ENCODE measurements around the gene CRYL1.

The CRYL1 gene, protein sequence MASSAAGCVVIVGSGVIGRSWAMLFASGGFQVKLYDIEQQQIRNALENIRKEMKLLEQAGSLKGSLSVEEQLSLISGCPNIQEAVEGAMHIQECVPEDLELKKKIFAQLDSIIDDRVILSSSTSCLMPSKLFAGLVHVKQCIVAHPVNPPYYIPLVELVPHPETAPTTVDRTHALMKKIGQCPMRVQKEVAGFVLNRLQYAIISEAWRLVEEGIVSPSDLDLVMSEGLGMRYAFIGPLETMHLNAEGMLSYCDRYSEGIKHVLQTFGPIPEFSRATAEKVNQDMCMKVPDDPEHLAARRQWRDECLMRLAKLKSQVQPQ

GRCh38 chr13:20525601-20526544 lies at the start of gene CRYL1:
Gene CRYL1 (minus strand): TSS chr13:20525857. CDS start chr13:20525794, 63 bp downstream.
- peak; percentile 83 for DNase-seq (ENCODE audit: low spot score)

DNA sequence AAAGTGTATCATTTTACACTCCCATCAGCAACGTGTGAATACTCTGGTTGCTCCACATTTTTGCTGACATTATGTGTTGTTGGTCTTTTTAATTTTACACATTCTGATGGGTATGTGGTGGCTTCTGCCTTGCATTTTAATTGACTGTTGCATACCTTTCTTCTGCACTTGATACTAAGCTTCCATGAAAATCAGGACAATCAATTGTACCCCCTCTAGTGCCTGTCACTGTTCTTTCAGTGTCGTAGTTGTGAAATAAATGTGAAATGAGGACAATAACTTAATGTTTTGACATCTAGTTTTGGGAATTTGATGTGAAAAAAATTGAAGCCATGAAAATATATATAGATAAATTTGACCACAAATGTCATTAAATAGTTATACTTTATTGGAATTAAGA lies 48.0 kb upstream of the CRYL1 start:
- DNase-seq (ENCODE audit: low spot score): no peak

- DNase-seq (ENCODE audit: low spot score): no peak
These were observed 47.5 kb upstream of the CRYL1 start for GRCh38 chr13:20573186-20573585.

- no peak for DNase-seq (ENCODE audit: low spot score)
These were observed 46.0 kb upstream of the CRYL1 start for GRCh38 chr13:20571676-20572075.

GRCh38 chr13:20570517-20570916 lies 44.9 kb upstream of the CRYL1 start:
- no peak for DNase-seq (ENCODE audit: low spot score)

DNA sequence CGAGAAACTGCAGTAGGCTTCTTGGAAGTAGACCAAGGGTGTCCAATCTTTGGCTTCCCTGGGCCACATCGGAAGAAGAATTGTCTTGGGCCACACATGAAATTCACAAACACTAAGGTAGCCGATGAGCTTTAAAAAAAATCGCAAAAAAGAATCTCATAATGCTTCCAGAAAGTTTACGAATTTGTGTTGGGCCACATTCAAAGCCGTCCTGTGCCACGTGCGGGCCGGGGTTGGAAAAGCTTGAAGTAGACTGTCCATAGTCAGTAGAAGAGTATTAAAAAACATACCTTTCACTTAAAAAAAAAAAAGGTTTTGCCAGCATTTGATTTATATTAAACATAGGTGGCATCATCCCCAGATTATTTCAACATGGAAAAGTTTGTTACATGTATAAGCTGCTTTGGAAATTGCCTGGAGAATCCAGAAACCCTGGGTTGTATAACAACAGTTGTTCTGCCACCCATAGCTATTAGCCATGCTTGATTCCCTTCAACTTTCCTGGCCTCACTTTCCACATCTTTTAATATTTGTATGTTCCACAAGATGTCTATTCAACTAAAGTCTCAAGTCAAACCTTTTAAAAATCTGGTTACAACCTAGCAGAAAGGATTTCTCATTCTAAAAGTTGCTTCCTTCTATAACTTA lies 42.3 kb upstream of the CRYL1 start:
- no peak for DNase-seq (ENCODE audit: low spot score)

DNA sequence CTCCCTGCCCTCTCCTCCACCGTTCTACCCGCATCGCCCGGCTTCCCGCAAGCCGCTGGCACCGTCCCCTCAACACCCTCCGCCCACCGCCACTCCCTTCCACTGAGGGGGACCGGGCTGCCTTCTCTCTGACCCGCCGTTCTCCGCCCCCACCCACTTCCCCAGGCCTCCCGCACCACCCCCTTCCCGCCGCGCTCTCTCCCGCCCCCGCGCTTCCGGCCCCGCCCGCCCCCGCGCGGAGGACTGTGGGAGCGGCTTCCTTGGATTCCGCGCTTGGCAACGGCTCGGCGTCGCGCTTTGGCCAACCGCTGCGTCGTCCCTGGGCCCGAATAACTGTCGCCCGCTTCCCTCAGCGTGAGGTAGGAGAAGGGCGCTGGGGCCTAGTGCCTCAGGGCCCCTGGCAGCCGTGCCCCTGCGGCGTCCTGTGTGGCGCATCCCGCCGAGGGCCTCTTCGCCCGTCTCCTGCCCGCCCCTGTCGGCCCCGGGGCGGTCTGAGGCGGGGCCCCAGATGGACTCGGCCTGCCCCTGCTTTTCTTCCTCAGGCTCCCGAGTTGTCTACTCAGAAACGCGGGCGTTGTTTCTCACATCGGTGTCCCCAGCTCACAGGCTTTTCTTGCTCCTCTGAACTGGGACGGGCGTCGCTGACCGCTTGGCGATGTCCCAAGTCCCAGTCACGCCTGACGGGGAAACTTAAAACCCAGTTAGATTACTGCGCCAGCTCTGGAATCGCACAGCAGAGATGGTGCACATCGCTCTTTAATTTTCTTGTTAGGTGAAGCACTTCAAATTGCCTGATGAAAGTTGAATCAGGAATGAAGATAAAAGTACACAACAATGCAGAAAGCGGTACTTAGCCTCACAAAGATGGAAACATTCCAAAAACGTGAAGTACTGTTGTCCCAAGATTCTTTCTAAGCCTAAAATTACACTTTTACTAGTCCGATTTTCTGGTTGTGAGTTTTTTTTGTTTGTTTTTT lies 41.5 kb upstream of the CRYL1 start, which contains the start of gene IFT88:
Gene IFT88 (plus strand): TSS at position 260 of the 977 bp plus-strand sequence. CDS start 7,229 bp downstream, outside the sequence.
- DNase-seq (ENCODE audit: low spot score): peak; percentile 89

DNA sequence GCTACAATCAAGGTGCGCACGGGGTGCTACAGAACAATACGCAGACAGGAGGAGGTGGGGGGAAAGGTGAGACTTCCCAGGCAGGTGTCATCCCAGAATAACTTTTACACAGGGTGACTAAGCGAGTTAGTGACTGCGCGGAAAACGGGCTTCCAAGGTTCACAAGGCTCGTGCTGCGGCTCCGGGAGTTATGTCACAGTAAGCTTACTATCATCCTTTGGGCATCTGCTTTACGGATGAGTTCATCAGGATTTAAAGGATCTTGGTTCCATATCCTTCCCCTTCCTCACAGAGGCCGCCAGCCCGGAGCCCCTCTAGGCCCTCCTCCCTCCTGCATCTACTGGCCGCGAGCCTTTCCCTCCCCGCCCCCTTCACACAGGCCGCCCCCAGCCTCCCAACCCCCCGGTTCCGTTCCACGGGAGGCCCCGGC lies 40.8 kb upstream of the CRYL1 start:
- no peak for DNase-seq (ENCODE audit: low spot score)

GRCh38 chr13:20565115-20565736 lies 39.6 kb upstream of the CRYL1 start:
- DNase-seq (ENCODE audit: low spot score): no peak

DNA sequence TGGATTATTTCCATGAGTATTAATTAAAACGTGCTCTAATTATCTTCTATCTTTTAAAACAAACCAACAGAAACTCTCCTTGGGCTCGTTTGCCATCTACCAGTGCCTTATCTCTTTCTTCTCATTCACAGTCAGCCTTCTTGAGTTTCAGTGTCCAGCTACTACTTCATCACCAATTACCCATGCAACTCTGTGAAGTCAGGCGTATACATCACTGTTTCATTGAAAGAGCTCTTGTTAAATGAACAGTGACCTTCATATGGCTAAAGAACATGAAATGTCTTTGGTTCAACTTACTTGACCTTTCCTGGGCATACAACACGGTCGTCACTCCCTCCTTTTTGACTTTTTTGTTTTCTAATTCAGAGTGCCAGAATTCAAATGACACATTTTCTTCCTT lies 36.1 kb upstream of the CRYL1 start:
- DNase-seq (ENCODE audit: low spot score): no peak

- no peak for DNase-seq (ENCODE audit: low spot score)
These were observed 34.2 kb upstream of the CRYL1 start for GRCh38 chr13:20559659-20560356.

DNA sequence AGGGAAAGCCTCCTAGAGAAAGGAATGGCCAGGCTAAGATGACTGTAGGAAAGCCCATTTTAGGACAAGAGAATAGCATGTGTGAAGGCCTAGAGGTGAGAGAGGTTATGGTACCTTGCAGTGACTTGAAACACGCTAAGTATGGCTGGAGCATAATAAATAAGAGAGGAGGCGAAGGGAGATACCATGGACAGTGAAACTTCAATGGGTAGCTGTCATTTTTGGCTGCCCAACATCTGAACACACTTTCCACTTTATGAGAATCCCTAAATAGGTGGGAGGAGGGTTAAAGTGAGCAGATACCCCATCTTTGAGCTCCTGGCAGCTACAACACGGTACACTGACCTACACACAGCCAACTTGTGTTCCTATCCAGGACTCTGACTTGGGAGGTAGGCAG lies 33.3 kb upstream of the CRYL1 start:
- no peak for DNase-seq (ENCODE audit: low spot score)

DNA sequence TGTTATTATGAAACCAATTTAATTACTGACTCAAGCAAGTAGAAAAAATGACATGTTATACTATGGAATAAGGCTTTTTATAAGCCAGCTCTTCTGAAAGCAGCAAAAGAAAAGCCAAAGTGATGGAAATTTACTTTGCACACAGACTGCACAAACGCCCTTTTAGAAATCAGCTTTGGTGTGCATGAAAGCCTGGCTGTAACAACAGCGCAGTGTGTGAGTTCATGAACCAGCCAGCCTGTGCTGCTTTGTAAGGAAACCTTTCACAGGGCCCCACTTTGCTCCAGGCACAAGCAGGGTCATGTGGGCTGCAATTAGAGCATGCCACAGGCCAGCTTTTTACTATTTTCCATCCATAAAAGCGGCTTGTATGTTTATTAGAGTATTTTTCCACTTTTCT lies 27.7 kb upstream of the CRYL1 start:
- no peak for DNase-seq (ENCODE audit: low spot score)

DNA sequence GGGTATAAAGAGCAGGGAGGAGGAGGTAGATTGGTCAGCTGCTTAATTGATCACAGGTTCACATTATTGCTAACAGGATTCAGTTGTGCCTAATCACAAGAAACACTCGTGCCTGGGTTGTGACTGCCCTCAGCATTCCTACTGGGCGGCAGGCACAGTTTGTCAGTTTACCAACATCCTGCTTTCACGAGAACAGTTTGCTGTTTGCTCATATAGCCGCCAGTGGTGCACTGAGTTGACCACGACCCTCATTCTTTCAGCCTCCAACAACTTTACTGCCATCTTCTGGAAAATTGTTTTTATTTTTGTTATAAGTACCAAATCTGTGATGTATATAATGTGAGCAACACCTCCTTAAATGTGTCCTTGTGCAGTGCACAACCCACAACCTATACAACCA lies 25.1 kb upstream of the CRYL1 start:
- DNase-seq (ENCODE audit: low spot score): no peak

DNA sequence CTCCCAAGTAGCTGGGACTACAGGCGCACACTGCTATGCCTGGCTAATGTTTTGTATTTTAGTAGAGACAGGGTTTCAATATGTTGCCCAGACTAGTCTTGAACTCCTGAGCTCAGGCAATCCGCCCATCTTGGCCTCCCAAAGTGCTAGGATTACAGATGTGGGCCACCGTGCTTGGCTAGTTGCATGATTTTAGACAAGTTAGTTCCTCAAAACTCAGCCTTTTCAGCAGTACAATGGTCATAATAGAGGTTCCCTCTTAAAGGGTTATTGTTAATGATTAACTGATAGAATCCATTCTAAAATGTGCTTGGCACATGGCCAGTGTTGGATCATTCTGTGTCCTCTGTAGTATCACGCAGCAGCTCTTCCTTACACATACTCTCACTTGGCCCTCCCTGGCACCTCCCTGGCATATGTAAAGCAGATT lies 21.8 kb upstream of the CRYL1 start:
- no peak for DNase-seq (ENCODE audit: low spot score)

DNA sequence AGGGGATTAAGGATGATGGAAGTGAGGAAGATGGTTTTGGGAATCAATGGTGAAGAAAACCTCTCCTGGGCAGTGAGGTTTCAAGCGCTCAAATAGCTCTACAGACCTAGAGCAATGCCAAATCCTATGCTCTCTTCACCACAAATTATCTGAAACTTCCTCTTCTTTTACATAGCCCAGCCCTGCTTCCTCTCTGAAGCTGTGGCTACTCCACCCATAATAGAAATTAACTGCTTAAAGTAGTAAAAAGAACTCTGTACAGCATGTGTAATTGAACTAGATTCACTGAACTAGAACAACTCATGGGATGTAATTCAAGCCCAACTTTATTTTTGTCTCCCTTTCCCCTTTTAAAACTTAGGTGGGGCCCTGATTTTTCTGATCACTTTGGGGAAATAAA lies 20.9 kb upstream of the CRYL1 start:
- no peak for DNase-seq (ENCODE audit: low spot score)

DNA sequence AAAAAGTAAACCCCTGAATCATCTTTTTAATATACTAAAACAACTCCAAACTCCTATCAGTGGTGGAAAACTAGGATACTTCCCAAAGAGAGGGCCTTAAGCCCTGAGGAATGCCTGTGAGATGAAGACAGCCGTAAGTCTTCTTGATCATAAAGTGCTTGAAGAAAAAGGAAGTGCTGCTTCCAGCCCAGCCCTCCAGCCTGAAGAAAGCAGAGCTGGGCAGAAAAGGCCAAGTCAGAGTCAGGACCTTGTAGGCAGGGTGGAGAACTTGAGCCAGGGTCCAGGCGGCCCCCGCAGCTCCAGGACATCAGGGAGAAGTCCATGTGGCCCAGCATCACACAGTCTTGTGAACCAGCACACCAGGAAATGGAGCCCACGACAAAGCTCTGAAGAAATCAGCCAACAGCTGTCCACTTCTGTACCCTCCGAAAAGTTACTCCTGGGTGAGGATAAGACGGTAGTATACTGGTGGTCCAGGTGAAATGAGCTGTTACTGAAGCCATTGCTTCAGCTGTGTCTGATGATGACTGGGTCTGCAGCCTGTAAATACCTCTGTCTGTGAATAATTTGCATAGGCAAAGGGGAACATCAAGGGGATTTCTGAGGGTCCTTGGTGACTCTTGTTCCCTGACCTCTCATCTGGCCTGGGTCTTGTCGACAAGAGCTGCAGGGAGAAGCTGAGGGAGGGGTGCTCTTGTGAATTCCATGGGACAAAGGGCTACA lies 18.7 kb upstream of the CRYL1 start:
- no peak for DNase-seq (ENCODE audit: low spot score)

DNA sequence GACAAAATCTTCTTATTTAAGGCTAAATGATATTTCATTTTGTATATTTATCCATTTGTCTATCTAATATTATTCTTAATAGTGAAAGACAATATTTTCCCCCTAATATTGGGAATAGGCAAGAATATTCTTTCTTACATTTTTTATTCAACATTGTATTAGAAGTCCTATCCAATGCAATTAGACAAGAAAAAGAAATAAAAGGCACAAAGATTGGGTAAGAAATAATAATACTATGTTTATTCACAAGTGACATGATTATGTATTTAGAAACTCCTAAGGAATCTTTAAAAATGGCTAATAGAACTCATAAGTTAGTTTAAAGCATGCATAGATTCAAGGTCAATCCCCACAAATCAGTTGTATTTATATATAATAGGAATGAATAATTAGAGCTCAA lies 11.3 kb upstream of the CRYL1 start:
- no peak for DNase-seq (ENCODE audit: low spot score)

DNA sequence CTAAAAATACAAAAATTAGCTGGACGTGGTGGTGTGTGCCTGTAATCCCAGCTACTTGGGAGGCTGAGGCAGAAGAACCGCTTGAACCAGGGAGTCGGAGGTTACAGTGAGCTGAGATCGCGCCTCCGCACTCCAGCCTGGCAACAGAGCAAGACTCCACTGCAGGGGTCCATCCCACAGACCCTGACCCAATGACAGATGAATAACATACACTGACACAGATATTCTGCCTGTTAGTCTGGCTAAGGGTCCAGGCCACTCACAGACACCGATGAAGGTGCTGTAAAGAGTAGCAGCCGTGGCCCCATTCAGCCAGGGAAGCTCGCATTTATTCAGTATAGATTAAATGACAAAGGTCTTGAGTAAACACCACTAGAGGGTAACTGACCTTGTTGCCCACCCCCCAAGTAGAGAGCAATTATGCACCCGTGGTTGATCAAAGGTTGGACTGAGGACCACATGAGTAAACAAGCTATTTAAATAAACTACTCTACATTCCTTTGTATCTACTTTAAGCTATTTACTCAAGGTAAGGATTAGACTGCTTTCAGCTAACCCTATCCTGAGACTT lies 8.5 kb upstream of the CRYL1 start:
- DNase-seq (ENCODE audit: low spot score): no peak

Measured in AG08395 (cell line).